ENCODE data around the gene VSIG2.

The VSIG2 gene

GRCh38 chr11:124762624-124763155 lies 10.6 kb upstream of the VSIG2 start:
- DNase-seq: no peak

DNA sequence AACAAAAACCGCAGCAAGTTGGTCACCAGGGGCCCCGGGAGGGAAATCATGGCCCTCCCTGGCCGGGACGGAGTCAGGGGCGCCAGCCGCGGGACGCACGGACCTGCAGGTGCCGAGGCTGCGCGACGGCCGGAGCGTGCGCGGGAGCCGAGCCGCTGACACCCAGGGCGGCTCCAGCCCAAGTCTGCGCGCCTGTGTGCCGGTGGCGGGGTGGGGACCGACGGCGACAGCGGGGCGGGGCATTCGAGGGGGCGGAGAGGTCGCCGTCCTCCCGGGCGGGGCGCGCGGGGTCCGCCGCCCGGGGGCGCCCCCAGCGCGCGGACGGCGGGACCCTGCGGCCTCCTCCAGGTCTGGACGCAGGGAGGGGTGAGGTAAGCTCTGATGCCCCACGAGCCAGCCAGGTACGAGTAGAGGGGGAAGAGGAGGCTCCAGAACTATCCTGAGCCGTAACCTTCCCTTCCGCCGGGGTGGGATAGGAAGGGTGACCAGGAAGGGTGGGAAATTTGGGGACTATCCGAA lies 10.1 kb upstream of the VSIG2 start, which contains the start of gene ESAM:
Gene ESAM, minus strand, starts transcription at position 186 of the 519 bp plus-strand sequence. Its CDS starts 136 bp downstream, at position 50.
- peak; percentile 88 for DNase-seq

GRCh38 chr11:124761301-124762104 lies 9.4 kb upstream of the VSIG2 start:
- no peak for DNase-seq

GRCh38 chr11:124760806-124761205 lies 8.8 kb upstream of the VSIG2 start:
- DNase-seq: no peak

GRCh38 chr11:124760205-124760652 lies 8.2 kb upstream of the VSIG2 start:
- no peak for DNase-seq

DNA sequence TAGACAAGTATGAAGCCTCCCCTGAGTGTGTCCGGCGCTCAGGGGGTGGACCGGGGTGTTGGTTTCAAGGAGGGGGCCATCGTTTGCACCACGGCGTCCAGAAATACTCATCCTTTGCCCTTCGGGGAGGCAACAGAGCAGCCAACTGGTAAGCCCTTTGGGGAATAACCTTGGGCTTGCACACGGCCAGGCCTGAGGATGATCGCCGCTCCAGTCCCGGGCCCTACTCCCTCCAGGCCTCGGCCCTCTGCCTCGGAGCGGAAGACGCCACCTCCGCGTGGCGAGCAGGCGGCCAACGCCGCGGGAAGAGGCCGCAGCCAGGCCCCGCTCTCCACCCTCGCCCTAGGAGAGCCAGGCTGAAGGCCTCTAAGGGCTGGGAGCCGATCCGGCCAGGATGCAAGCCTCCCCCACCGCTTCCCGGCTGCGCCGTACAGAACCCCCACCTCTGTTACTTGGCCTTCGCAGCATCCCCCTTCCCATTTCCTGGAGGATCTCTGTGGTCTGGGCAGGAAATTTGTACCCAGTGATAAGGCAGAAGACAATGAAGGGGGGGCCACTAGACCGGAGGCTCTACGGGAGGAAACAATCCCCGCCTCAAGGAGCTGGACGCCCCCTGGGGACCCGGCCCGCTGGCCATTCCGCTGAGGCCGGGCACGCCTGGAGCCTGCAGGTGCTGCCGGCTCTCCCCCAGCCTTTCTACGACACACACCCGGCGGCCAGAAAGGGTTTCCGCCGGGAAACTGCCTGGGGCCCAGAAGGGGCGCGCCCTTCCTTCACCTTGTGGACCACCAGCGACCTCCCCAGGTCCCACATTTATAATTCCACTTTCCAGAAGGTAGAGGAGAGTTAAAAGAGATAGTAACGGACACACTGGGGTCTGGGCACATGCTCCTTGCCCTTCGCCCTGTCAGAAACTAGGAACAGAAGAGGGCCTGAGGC lies 7.5 kb upstream of the VSIG2 start:
- no peak for DNase-seq

- DNase-seq: peak; percentile 87
Measured at GRCh38 chr11:124758355-124759265, 6.6 kb upstream of the VSIG2 start.

GRCh38 chr11:124757320-124757719 lies 5.3 kb upstream of the VSIG2 start:
- no peak for DNase-seq

DNA sequence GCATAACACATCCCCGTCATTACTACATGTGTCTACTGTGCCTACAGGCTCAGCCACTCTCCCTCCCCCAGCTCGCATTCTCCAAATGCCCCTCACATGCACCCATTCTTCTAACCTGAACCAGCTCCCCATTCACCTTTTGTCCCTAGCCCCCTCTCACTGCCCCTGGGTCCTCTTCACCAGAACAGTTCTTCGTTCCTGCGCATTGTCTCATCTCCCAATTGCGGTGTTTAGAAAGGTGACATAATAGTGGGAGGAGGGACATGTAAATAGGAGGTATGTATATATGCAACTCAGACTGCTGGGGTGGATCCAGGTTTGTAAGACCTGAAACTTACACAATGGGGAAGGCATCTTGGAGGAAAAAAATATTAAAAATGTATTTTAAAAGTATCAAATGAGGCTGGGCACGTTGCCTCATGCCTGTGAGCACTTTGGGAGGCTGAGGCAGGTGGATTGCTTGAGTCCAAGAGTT lies 4.7 kb upstream of the VSIG2 start:
- DNase-seq: no peak

GRCh38 chr11:124756033-124756752 lies 4.1 kb upstream of the VSIG2 start:
- no peak for DNase-seq

- DNase-seq: no peak
Measured at GRCh38 chr11:124754710-124755109, 2.7 kb upstream of the VSIG2 start.

DNA sequence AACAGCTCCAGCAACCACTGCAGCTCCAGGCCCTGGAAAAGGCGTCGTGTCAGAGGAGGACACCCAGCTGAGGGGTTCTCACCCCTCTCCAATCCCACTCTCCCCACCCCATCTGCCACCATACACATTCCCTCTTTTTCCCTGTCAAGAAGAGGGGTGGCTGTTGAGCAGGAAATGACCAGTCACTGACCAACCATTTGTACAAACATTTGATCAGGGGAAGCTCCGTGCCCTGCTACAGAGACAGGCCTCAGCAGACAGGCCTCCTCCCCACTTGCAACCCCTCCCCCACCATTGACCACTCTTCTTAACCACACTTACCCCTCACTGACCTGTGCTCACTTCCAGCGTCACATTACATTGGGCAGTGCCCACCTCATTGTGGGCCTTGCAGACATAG lies 2.3 kb upstream of the VSIG2 start:
- no peak for DNase-seq

GRCh38 chr11:124753624-124754023 lies 1.6 kb upstream of the VSIG2 start:
- no peak for DNase-seq

- no peak for DNase-seq
Measured at GRCh38 chr11:124753205-124753604, 1.1 kb upstream of the VSIG2 start.

DNA sequence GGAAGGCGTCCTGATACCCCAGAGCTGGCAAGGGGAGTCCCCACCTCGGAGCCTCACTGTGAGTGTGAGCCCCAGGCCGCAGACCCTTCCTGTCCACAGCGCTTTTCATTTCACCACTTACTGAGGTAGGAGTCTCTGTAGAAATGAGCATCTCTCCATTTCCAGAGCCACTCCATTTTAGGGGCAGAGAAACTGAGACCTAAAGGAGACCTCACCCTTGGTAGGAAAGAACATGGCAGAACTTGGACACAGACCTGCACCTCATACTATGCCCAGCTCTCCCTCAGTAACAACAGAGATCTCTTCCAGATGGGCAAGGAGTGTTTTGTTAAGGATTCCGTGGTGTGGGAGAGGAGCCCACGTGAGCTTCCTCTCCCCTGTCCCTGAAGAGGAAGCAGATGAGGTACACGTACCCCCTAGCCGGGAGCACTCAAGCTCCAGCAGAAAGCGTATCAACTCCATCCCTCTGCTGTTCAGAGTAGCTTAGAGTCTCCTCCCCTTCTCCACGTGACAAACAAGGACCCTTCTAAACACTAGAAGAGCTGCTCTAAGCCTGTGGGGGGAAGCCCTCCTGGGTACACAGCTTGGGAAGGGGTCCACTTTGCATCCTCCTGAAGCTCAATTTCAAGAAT lies 532 bp upstream of the VSIG2 start:
- DNase-seq: no peak

DNA sequence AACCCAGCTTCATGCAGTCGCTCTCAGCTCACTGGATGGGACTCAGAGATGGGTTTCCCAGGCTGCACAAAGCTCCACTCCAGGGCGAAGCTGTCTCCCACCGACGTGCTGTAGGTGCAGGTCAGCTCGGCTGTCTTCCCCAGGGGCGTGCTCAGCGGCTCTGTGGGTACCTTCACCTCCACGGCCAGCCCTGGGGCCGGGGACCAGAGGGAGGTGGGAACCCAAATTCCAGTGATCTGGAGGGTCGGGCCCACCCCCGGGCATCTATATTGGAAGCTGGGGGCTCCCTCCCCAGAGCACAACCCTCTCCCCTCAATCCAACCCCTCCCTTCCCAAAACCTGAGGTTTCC lies 689 bp downstream of the VSIG2 start:
- no peak for DNase-seq

DNA sequence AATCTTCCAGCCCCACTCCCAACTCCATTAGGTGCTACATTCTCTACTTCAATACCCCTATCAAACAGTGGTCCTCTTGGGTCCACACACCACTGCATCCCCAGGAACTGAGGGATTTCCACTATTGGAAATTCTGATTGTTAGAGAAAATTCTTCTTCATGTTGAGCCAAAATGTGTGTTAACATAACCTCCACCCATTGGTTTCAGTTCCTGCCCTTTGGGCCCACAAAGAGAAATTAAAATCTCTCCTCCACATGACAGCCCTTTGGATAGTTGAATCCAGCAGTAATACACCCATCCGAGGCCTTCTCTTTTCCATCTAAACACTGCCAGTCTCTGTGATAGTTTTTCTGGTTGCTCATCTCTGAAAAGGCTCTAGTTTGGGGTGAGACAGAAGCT lies 2.1 kb downstream of the VSIG2 start:
- DNase-seq: no peak

GRCh38 chr11:124748481-124749343 lies 3.3 kb downstream of the VSIG2 start:
- no peak for DNase-seq

- no peak for DNase-seq
Measured at GRCh38 chr11:124748100-124748418, 4.0 kb downstream of the VSIG2 start.
